Renal pelvis (tissue), 12 donors: ENCODE measurements around the gene GLRB. TPM values are rescaled to one million over a fixed set of nuclear protein-coding genes. Genes with fewer than 3 reads are reported as not detected.
"Not testable (repeated sequence)": the region's sequence is repeated elsewhere in the genome, so short reads cannot be mapped to it uniquely, and the experiment has no call there.

Source experiments
- DNase-seq: peaks from one replicate; pipeline ENCODE4 v3.0.0-alpha.2; 2013
- long read RNA-seq, 16 experiments: transcript quantifications; one replicate each; lab custom pipeline, GENCODE V29; 2026
- polyA plus RNA-seq, 3 donors: library from polyadenylated mRNA; unstranded; fragments of 120-200 nt; gene quantifications; one replicate each; pipeline ENCODE4 v1.2.1, GENCODE V29; 2013; ENCODE audit not compliant: insufficient read length in 3 of 3

Gene GLRB
- polyA plus RNA-seq: 10 to 100 TPM; 11.8 to 11.9 (median 11.8) TPM
- long read RNA-seq, donor 1, partial matches to known transcripts: 0 of 1 reads
- long read RNA-seq, donor 1, other reads (novel, unspliced or antisense): 0 of 1 reads
- long read RNA-seq, donor 2, transcript GLRB-201 (10 exons, 3,126 nt): major isoform, 8 of 9 reads
- long read RNA-seq, donor 2, partial matches to known transcripts: 0 of 9 reads
- long read RNA-seq, donor 2, other reads (novel, unspliced or antisense): 0 of 9 reads
- long read RNA-seq, donor 3, partial matches to known transcripts: 0 of 3 reads
- long read RNA-seq, donor 3, other reads (novel, unspliced or antisense): 0 of 3 reads
- long read RNA-seq, donor 4, partial matches to known transcripts: 0 of 3 reads
- long read RNA-seq, donor 4, other reads (novel, unspliced or antisense): 0 of 3 reads
- long read RNA-seq, donor 5, partial matches to known transcripts: 0 of 2 reads
- long read RNA-seq, donor 5, other reads (novel, unspliced or antisense): 0 of 2 reads
- long read RNA-seq, donor 6, transcript GLRB-201 (10 exons, 3,126 nt): major isoform, 6 of 6 reads
- long read RNA-seq, donor 6, partial matches to known transcripts: 0 of 6 reads
- long read RNA-seq, donor 6, other reads (novel, unspliced or antisense): 0 of 6 reads
- long read RNA-seq, donor 7, transcript GLRB-201 (10 exons, 3,126 nt): major isoform, 5 of 5 reads
- long read RNA-seq, donor 7, partial matches to known transcripts: 0 of 5 reads
- long read RNA-seq, donor 7, other reads (novel, unspliced or antisense): 0 of 5 reads
- long read RNA-seq, donor 8, partial matches to known transcripts: 0 of 1 reads
- long read RNA-seq, donor 8, other reads (novel, unspliced or antisense): 0 of 1 reads
- long read RNA-seq, donor 9, transcript GLRB-201 (10 exons, 3,126 nt): major isoform, 5 of 5 reads
- long read RNA-seq, donor 9, partial matches to known transcripts: 0 of 5 reads
- long read RNA-seq, donor 9, other reads (novel, unspliced or antisense): 0 of 5 reads
- long read RNA-seq, donor 10, partial matches to known transcripts: 0 of 4 reads
- long read RNA-seq, donor 10, other reads (novel, unspliced or antisense): 0 of 4 reads
- long read RNA-seq, donor 11, transcript GLRB-201 (10 exons, 3,126 nt): major isoform, 5 of 5 reads
- long read RNA-seq, donor 11, partial matches to known transcripts: 0 of 5 reads
- long read RNA-seq, donor 11, other reads (novel, unspliced or antisense): 0 of 5 reads
- long read RNA-seq, donor 12, transcript GLRB-201 (10 exons, 3,126 nt): major isoform, 10 of 10 reads
- long read RNA-seq, donor 12, partial matches to known transcripts: 0 of 10 reads
- long read RNA-seq, donor 12, other reads (novel, unspliced or antisense): 0 of 10 reads
- long read RNA-seq, donor 13, partial matches to known transcripts: 0 of 2 reads
- long read RNA-seq, donor 13, other reads (novel, unspliced or antisense): 0 of 2 reads
- long read RNA-seq, donor 14, transcript GLRB-201 (10 exons, 3,126 nt): major isoform, 7 of 8 reads
- long read RNA-seq, donor 14, partial matches to known transcripts: 0 of 8 reads
- long read RNA-seq, donor 14, other reads (novel, unspliced or antisense): 0 of 8 reads
- long read RNA-seq, donor 15, transcript GLRB-201 (10 exons, 3,126 nt): major isoform, 6 of 7 reads
- long read RNA-seq, donor 15, partial matches to known transcripts: 0 of 7 reads
- long read RNA-seq, donor 15, other reads (novel, unspliced or antisense): 0 of 7 reads
- long read RNA-seq, donor 16, partial matches to known transcripts: 0 of 4 reads
- long read RNA-seq, donor 16, other reads (novel, unspliced or antisense): 0 of 4 reads

GRCh38 chr4:157075811-157076577 is at the start of gene GLRB:
TSS of gene GLRB (plus strand) at chr4:157076150. CDS start at chr4:157078025, 1,875 bp downstream.
- DNase-seq: peak; percentile 30

GRCh38 chr4:157035471-157035870 is 40.5 kb upstream of the GLRB start:
- no peak for DNase-seq

GRCh38 chr4:157040405-157040804 is 35.5 kb upstream of the GLRB start:
- DNase-seq: no peak

GRCh38 chr4:157043131-157043530 is 32.8 kb upstream of the GLRB start:
- peak; percentile 4 for DNase-seq

- DNase-seq: peak; percentile 44
These were observed 30.3 kb upstream of the GLRB start for GRCh38 chr4:157045507-157046127.

GRCh38 chr4:157048248-157048647 is 27.7 kb upstream of the GLRB start:
- DNase-seq: no peak

GRCh38 chr4:157050561-157050960 is 25.4 kb upstream of the GLRB start:
- DNase-seq: no peak

GRCh38 chr4:157052429-157053040 is 23.4 kb upstream of the GLRB start:
- DNase-seq: no peak

GRCh38 chr4:157057218-157057617 is 18.7 kb upstream of the GLRB start:
- DNase-seq: no peak

GRCh38 chr4:157058899-157059298 is 17.1 kb upstream of the GLRB start:
- DNase-seq: not testable (repeated sequence)

GRCh38 chr4:157072002-157072401 is 3.9 kb upstream of the GLRB start:
- no peak for DNase-seq

GRCh38 chr4:157075401-157075800 is 549 bp upstream of the GLRB start:
- peak; percentile 4 for DNase-seq

- DNase-seq: peak; percentile 42
These were observed 613 bp downstream of the GLRB start for GRCh38 chr4:157076578-157076947.

GRCh38 chr4:157079441-157079840 is 3.5 kb downstream of the GLRB start:
- DNase-seq: no peak

- DNase-seq: no peak
These were observed 4.7 kb downstream of the GLRB start for GRCh38 chr4:157080605-157081004.

GRCh38 chr4:157095716-157096115 is 19.8 kb downstream of the GLRB start:
- DNase-seq: no peak

- DNase-seq: no peak
These were observed 20.5 kb downstream of the GLRB start for GRCh38 chr4:157096439-157096838.

- no peak for DNase-seq
These were observed 23.6 kb downstream of the GLRB start for GRCh38 chr4:157099506-157099905.

- DNase-seq: no peak
These were observed 28.6 kb downstream of the GLRB start for GRCh38 chr4:157104541-157104940.
